SK-N-SH (cell line): ENCODE measurements around the gene FSTL5. TPM values are rescaled to one million over a fixed set of nuclear protein-coding genes. Genes with fewer than 3 reads are reported as not detected.

Source experiments
- CTCF ChIA-PET: fragments of 300-600, 350-600 bp; formaldehyde crosslinking; extraction: SDS; loops from one replicate; lab custom pipeline; 2021; lab: Yijun Ruan, JAX
- POLR2A ChIA-PET: fragments of 350-600 bp; sonication (Branson Sonifier 250); formaldehyde crosslinking; extraction: SDS; loops from one replicate; lab custom pipeline; 2020; ENCODE audit warnings: antibody characterized with exemption, inconsistent platforms; lab: Yijun Ruan, JAX
- DNase-seq: peaks from one replicate; pipeline ENCODE4 v3.0.0; 2012
- H2AFZ ChIP-seq: fragments of 200-600 bp; sonication (generic); 2 replicates; pipeline ENCODE4 v1.8.1; 2016; ENCODE audit warnings: antibody characterized with exemption, mild to moderate bottlenecking, low read depth
- H3F3A ChIP-seq: fragments of 200-600 bp; sonication (generic); replicated peaks from 2 replicates; pipeline ENCODE3; 2016; ENCODE audit warnings: antibody characterized with exemption, mild to moderate bottlenecking; ENCODE audit not compliant: insufficient read depth
- H3K27ac ChIP-seq, 2 experiments: fragments of 200-500 bp in 1 of 2; fragments of 200-600 bp in 1 of 2; sonication (Bioruptor generic) in 1 of 2; sonication (generic), shearing (Covaris generic) in 1 of 2; 2 replicates each; pipeline versions ENCODE4 v1.5.1 to v1.6.1; 2014 to 2016; ENCODE audit warnings: low read depth in 2 of 2, inconsistent platforms in 1 of 2, low read length in 1 of 2, mild to moderate bottlenecking in 1 of 2, mixed read lengths in 1 of 2
- H3K27me3 ChIP-seq: fragments of 200-600 bp; sonication (generic), shearing (Covaris generic); 2 replicates; pipeline ENCODE4 v1.6.1; 2016; ENCODE audit warnings: mixed run types; ENCODE audit not compliant: insufficient read depth
- H3K36me3 ChIP-seq, 2 experiments: fragments of 200-500 bp in 1 of 2; fragments of 200-600 bp in 1 of 2; sonication (Bioruptor generic) in 1 of 2; sonication (generic) in 1 of 2; replicated peaks in 1 of 2; 2 replicates each; pipeline versions ENCODE3 to v1.5.1; 2014 to 2016; ENCODE audit warnings: low read length in 1 of 2, mild to moderate bottlenecking in 1 of 2; ENCODE audit not compliant: insufficient read depth in 2 of 2, control insufficient read depth in 1 of 2
- H3K4me1 ChIP-seq, 2 experiments: fragments of 200-500 bp in 1 of 2; fragments of 200-600 bp in 1 of 2; sonication (Bioruptor generic) in 1 of 2; sonication (generic), shearing (Covaris generic) in 1 of 2; 2 replicates each; pipeline versions ENCODE4 v1.5.1 to v1.6.1; 2014 to 2016; ENCODE audit warnings: low read depth in 1 of 2, low read length in 1 of 2, mixed run types in 1 of 2; ENCODE audit not compliant: insufficient read depth in 2 of 2, control insufficient read depth in 1 of 2
- H3K4me2 ChIP-seq: fragments of 200-600 bp; sonication (generic), shearing (Covaris generic); 2 replicates; pipeline ENCODE4 v1.6.1; 2017; ENCODE audit warnings: mixed run types
- H3K4me3 ChIP-seq, 2 experiments: fragments of 200-500 bp in 1 of 2; fragments of 200-600 bp in 1 of 2; sonication (Bioruptor generic) in 1 of 2; sonication (generic), shearing (Covaris generic) in 1 of 2; 2 replicates each; pipeline versions ENCODE4 v1.5.1 to v1.8.1; 2014 to 2016; ENCODE audit warnings: low read depth in 2 of 2, inconsistent platforms in 1 of 2, low read length in 1 of 2, mild to moderate bottlenecking in 1 of 2, mixed read lengths in 1 of 2, moderate library complexity in 1 of 2
- H3K79me2 ChIP-seq: fragments of 200-600 bp; sonication (generic); 2 replicates; pipeline ENCODE4 v1.8.1; 2017; ENCODE audit warnings: mild to moderate bottlenecking; ENCODE audit not compliant: insufficient read depth
- H3K9ac ChIP-seq: fragments of 200-600 bp; sonication (generic); 2 replicates; pipeline ENCODE4 v1.6.1; 2017; ENCODE audit warnings: mixed run types
- H3K9me2 ChIP-seq: fragments of 200-600 bp; sonication (generic); 2 replicates; pipeline ENCODE4 v1.6.1; 2017; ENCODE audit warnings: mixed run types
- H3K9me3 ChIP-seq: fragments of 200-600 bp; sonication (generic); 2 replicates; pipeline ENCODE4 v1.6.1; 2017; ENCODE audit warnings: mixed run types, mild to moderate bottlenecking, moderate library complexity
- H4K20me1 ChIP-seq: fragments of 200-600 bp; sonication (generic); 2 replicates; pipeline ENCODE4 v1.6.1; 2017; ENCODE audit warnings: mild to moderate bottlenecking, mixed run types; ENCODE audit not compliant: insufficient read depth
- CHD2 ChIP-seq: fragments of 150-350 bp; IDR thresholded peaks from 2 replicates; pipeline ENCODE4 v1.6.1; 2018; ENCODE audit warnings: low read length; ENCODE audit not compliant: partially characterized antibody
- ELF1 ChIP-seq: IDR thresholded peaks from 2 replicates; pipeline ENCODE4 v1.4.0; 2012
- EZH2phosphoT487 ChIP-seq: fragments of 200-600 bp; sonication (generic); IDR thresholded peaks from 2 replicates; pipeline ENCODE4 v1.6.1; 2017; ENCODE audit warnings: low read depth, mixed run types, mild to moderate bottlenecking, antibody characterized with exemption, moderate library complexity, borderline replicate concordance
- GATA2 ChIP-seq: sonication (generic); formaldehyde crosslinking; IDR thresholded peaks from 2 replicates; pipeline ENCODE4 v1.5.0; 2020; ENCODE audit warnings: mild to moderate bottlenecking, missing genetic modification reagents
- JUND ChIP-seq: IDR thresholded peaks from 2 replicates; pipeline ENCODE4 v1.4.0; 2012
- MXI1 ChIP-seq: IDR thresholded peaks from 2 replicates; pipeline ENCODE4 v1.6.1; 2012; ENCODE audit warnings: mild to moderate bottlenecking, low read depth, low read length, improper control_type of control experiment
- NFIC ChIP-seq: IDR thresholded peaks from 2 replicates; pipeline ENCODE4 v1.4.0; 2012; ENCODE audit warnings: borderline replicate concordance
- NRF1 ChIP-seq: IDR thresholded peaks from 2 replicates; pipeline ENCODE4 v1.6.1; 2012; ENCODE audit warnings: low read depth, mild to moderate bottlenecking, low read length
- POLR2AphosphoS5 ChIP-seq: IDR thresholded peaks from 2 replicates; pipeline ENCODE4 v1.6.1; 2012; ENCODE audit warnings: low read depth, low read length
- RAD21 ChIP-seq: IDR thresholded peaks from 2 replicates; pipeline ENCODE4 v1.6.1; 2012; ENCODE audit warnings: mild to moderate bottlenecking, low read length
- RXRA ChIP-seq: IDR thresholded peaks from 2 replicates; pipeline ENCODE4 v1.4.0; 2012; ENCODE audit warnings: low read depth, mild to moderate bottlenecking, borderline replicate concordance
- SIN3A ChIP-seq: IDR thresholded peaks from 2 replicates; pipeline ENCODE4 v1.6.1; 2012; ENCODE audit warnings: low read depth, mild to moderate bottlenecking, low read length, moderate library complexity, borderline replicate concordance
- TCF12 ChIP-seq: IDR thresholded peaks from 2 replicates; pipeline ENCODE4 v1.4.0; 2012
- TEAD4 ChIP-seq: IDR thresholded peaks from 2 replicates; pipeline ENCODE4 v1.4.0; 2012; ENCODE audit warnings: mild to moderate bottlenecking, borderline replicate concordance; ENCODE audit not compliant: insufficient read depth
- USF1 ChIP-seq: IDR thresholded peaks from 2 replicates; pipeline ENCODE4 v1.4.0; 2012; ENCODE audit warnings: low read depth, borderline replicate concordance
- WGBS: methylation state at CpG from one replicate; pipeline ENCODE4 v1.1.6; 2017; ENCODE audit warnings: low lambda C conversion rate; 5-methylcytosine and 5-hydroxymethylcytosine counted together
- polyA plus RNA-seq, 3 experiments: library from polyadenylated mRNA; depleted of rRNA; stranded (reverse); fragments of >200 nt; gene quantifications; 2 replicates each; pipeline ENCODE4 v1.2.3, GENCODE V29; 2012
- TF ChIP-seq, protein P1 (sequence below): IDR thresholded peaks from 2 replicates; pipeline ENCODE4; 2012
- TF ChIP-seq, protein P2 (sequence below): fragments of 150-350 bp; IDR thresholded peaks from 2 replicates; pipeline ENCODE4 v1.6.1; 2016; ENCODE audit warnings: mild to moderate bottlenecking, low read depth, low read length
- TF ChIP-seq, protein P3 (sequence below): IDR thresholded peaks from 2 replicates; pipeline ENCODE4 v1.6.1; 2012; ENCODE audit warnings: mild to moderate bottlenecking, low read depth, low read length, moderate library complexity

The FSTL5 gene
- polyA plus RNA-seq, 1 of the 3 experiments (the other 2 are of a cell fraction): 0.07 TPM

DNA sequence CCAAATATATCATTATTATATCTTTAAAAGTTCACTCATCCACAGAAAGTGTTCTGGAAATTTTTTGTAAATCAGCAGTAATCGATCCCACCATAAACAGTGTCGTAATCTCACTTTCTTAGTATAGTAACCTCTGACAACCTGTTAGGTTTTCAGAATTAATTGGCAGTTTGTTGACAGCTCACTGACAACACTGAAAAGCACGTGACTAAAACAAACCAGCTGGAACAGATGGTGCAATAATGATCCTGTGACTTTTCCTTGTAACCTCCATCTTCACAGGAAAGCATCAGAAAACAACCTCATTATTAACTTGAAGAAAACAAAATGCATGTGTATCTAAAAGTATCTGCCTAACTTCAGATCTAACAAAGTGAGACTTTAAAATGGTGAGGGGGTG is 48.5 kb downstream of the FSTL5 start (continued):
- TF ChIP-seq, protein P1, sequence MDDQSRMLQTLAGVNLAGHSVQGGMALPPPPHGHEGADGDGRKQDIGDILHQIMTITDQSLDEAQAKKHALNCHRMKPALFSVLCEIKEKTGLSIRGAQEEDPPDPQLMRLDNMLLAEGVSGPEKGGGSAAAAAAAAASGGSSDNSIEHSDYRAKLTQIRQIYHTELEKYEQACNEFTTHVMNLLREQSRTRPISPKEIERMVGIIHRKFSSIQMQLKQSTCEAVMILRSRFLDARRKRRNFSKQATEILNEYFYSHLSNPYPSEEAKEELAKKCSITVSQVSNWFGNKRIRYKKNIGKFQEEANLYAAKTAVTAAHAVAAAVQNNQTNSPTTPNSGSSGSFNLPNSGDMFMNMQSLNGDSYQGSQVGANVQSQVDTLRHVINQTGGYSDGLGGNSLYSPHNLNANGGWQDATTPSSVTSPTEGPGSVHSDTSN: no peak
- TF ChIP-seq RXRA (no peak), ELF1 (no peak), GATA2 (CRISPR knock-in tag) (no peak), JUND (no peak), RAD21 (no peak)
- TF ChIP-seq, protein P2, sequence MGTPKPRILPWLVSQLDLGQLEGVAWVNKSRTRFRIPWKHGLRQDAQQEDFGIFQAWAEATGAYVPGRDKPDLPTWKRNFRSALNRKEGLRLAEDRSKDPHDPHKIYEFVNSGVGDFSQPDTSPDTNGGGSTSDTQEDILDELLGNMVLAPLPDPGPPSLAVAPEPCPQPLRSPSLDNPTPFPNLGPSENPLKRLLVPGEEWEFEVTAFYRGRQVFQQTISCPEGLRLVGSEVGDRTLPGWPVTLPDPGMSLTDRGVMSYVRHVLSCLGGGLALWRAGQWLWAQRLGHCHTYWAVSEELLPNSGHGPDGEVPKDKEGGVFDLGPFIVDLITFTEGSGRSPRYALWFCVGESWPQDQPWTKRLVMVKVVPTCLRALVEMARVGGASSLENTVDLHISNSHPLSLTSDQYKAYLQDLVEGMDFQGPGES: no peak

DNA sequence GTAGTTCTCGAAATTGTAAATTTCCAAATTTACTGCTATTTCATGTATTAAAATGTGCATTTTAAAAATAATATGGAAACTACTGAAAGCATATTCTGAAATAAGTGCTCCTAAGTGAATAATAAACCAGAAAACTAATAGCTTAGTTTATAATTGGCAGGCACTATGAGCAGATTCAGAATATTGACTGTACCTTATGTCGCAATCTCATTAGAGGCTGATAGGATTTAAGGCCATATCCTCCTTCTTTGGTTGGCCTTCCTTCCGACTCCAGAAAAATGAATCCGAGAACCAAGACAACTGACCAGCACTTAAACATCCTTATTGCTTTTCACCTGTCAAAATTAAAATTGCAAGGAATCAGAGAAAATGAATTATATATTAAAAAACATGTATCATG is 52.7 kb downstream of the FSTL5 start:
- H3K27ac ChIP-seq: no peak overlapping the region
- TF ChIP-seq NRF1 (no peak), POLR2AphosphoS5 (no peak), USF1 (no peak), CHD2 (no peak), EZH2phosphoT487 (no peak), GATA2 (CRISPR knock-in tag) (no peak), NFIC (no peak), TCF12 (no peak), TEAD4 (no peak), SIN3A (no peak), MXI1 (no peak)
- TF ChIP-seq, protein P2: no peak
- TF ChIP-seq, protein P1: no peak
- TF ChIP-seq, protein P3, sequence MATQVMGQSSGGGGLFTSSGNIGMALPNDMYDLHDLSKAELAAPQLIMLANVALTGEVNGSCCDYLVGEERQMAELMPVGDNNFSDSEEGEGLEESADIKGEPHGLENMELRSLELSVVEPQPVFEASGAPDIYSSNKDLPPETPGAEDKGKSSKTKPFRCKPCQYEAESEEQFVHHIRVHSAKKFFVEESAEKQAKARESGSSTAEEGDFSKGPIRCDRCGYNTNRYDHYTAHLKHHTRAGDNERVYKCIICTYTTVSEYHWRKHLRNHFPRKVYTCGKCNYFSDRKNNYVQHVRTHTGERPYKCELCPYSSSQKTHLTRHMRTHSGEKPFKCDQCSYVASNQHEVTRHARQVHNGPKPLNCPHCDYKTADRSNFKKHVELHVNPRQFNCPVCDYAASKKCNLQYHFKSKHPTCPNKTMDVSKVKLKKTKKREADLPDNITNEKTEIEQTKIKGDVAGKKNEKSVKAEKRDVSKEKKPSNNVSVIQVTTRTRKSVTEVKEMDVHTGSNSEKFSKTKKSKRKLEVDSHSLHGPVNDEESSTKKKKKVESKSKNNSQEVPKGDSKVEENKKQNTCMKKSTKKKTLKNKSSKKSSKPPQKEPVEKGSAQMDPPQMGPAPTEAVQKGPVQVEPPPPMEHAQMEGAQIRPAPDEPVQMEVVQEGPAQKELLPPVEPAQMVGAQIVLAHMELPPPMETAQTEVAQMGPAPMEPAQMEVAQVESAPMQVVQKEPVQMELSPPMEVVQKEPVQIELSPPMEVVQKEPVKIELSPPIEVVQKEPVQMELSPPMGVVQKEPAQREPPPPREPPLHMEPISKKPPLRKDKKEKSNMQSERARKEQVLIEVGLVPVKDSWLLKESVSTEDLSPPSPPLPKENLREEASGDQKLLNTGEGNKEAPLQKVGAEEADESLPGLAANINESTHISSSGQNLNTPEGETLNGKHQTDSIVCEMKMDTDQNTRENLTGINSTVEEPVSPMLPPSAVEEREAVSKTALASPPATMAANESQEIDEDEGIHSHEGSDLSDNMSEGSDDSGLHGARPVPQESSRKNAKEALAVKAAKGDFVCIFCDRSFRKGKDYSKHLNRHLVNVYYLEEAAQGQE: no peak
- H3K9ac ChIP-seq: no peak overlapping the region
- no peaks in the 10 kb centered on the region for H3K27me3 ChIP-seq
- H4K20me1 ChIP-seq: no peaks in the 10 kb centered on the region
- H3K4me2 ChIP-seq: no peak overlapping the region
- 75% methylated on average over 4 of the region's 4 CpGs for WGBS
- no peaks in the 10 kb centered on the region for H3K4me1 ChIP-seq
- no peaks in the 10 kb centered on the region for H3K79me2 ChIP-seq
- H3K9me2 ChIP-seq: no peaks in the 10 kb centered on the region
- CTCF ChIA-PET: interaction anchor here (0.7 to 1.3 kb wide), 2 partner anchors 13 to 547 kb away, joined by 3 read pairs; no protein-coding TSS in a partner anchor
- no peaks in the 10 kb centered on the region for H3K9me3 ChIP-seq
- no peak overlapping the region for H2AFZ ChIP-seq
- H3K36me3 ChIP-seq: no peaks in the 10 kb centered on the region
- no peak overlapping the region for H3K4me3 ChIP-seq
- POLR2A ChIA-PET: no interaction called here
- no peaks in the 10 kb centered on the region for H3F3A ChIP-seq
- DNase-seq: no peak
